ENCODE results near the gene ADNP. TPM values are rescaled to one million over a fixed set of nuclear protein-coding genes. Genes with fewer than 3 reads are reported as not detected.
A peak's percentile ranks its signal among the peaks of the same experiment; 100 is the strongest.

Gene ADNP
- polyA plus RNA-seq, 2 donors, result 18.3 to 33.5 TPM

DNA sequence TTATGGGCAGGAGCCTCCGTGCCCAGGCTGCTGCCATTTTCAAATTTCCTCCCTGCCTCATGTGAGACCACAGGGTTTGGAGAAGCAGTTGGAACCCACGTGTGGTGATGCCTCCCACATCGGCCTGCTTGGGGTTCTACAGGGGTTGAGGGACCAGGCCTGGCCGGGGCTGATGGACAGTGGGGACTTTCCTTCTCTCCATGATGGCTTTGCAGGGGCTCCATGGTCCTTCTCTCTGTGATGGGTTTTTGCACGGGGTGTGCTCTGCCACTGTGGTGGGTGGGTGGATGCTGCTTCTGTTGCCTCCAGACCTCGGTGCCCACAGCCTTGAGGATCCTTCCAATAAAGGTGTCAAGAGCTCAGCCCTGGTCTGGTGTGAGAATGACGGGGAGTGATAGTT, 54.4 kb downstream of the ADNP start:
- no peaks in the 10 kb centered on the region for H3K9me3 ChIP-seq (ENCODE audit: control insufficient read depth in 2 of 2, insufficient read depth in 1 of 2, low read depth in 1 of 2, low read length in 1 of 2)
- WGBS, 2 donors, result 88 to 89% methylated on average over 7 of the region's 7 CpGs
- no peaks in the 10 kb centered on the region for H3K36me3 ChIP-seq (ENCODE audit: control insufficient read depth in 2 of 2, insufficient read depth in 2 of 2, low read length in 1 of 2)
- no peak overlapping the region for H3K4me3 ChIP-seq (ENCODE audit: low read depth in 1 of 2, low read length in 2 of 2)
- no peaks in the 10 kb centered on the region for H3K4me1 ChIP-seq (ENCODE audit: control insufficient read depth in 2 of 2, insufficient read depth in 2 of 2, low read length in 1 of 2)
- no peak overlapping the region for H3K27ac ChIP-seq (ENCODE audit: low read depth in 2 of 2, low read length in 1 of 2)
- no peaks in the 10 kb centered on the region for H3K27me3 ChIP-seq (ENCODE audit: control insufficient read depth in 1 of 2, insufficient read depth in 2 of 2, low read length in 2 of 2)

DNA sequence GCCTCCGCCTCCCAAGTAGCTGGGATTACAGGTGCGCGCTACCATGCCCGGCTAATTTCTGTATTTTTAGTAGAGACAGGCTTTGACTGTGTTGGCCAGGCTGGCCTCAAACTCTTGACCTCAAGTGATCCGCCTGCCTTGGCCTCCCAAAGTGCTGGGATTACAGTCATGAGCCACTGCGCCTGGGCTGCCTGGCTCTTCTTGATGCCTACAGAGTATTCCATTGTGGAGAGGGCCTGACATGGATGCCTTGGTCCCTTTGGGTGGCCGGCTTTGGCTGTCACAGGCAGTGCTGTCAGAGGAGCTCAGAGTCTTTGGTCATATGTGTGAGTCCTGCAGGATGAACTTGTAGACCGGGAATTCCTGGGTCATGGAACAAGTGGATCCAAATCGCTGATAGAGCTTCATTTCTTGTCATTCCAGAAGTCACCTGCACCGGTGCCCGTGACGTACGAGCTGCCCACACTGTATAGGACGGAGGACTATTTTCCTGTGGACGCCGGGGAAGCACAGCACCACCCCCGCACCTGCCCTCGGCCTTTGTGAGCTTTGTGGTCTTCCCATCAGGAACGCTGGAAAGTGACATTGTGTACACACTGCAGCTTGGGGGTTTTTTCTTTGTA, 55.1 kb downstream of the ADNP start:
- 95 to 97% methylated on average over 19 of the region's 19 CpGs for WGBS, 2 donors
- Histone ChIP-seq H3K36me3 (ENCODE audit: control insufficient read depth in 2 of 2, insufficient read depth in 2 of 2, low read length in 1 of 2) (no peaks in the 10 kb centered on the region), H3K4me3 (ENCODE audit: low read depth in 1 of 2, low read length in 2 of 2) (no peak overlapping the region), H3K4me1 (ENCODE audit: control insufficient read depth in 2 of 2, insufficient read depth in 2 of 2, low read length in 1 of 2) (no peaks in the 10 kb centered on the region), H3K9me3 (ENCODE audit: control insufficient read depth in 2 of 2, insufficient read depth in 1 of 2, low read depth in 1 of 2, low read length in 1 of 2) (no peaks in the 10 kb centered on the region), H3K27ac (ENCODE audit: low read depth in 2 of 2, low read length in 1 of 2) (no peak overlapping the region), H3K27me3 (ENCODE audit: control insufficient read depth in 1 of 2, insufficient read depth in 2 of 2, low read length in 2 of 2) (no peaks in the 10 kb centered on the region)

DNA sequence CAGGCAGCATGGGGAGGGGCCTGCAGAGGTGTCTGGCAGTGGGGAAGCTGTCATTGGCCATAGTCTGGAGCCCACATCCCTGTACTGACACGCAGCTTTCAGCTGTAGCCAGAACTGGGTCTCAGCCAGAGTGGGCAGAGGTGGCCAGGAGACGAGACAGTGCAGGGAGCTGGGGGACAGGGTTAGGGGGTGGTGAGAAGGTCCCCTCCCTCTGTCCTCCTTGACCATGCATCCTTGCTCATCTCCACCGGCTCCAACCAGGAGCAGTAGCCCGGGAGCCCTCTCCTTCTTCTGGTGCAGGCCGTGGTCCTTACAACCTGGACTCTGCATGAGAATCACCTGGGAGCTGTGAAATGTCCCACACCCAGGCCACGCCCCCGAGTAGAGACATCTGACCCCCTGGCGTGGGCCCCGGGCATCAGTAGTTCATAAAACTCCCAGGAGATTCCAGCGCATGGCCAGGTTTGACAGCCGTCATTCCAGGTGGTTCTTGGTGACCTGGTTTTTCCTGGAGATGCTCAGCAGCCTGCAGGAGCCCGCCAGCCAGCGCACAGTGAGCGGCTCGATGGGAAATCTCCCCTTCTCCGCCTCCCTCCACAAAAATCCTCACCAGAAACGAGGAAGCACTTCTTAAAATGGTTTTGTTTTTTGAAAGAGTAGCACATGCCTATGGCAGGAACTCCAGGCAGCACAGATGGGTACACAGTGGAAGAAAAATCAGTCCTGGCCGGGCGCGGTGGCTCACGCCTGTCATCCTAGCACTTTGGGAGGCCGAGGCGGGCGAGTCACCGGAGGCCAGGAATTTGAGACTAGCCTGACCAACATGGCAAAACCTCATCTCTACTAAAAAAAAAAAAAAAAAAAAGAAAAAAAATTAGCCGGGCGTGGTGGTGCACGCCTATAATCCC, 56.2 kb downstream of the ADNP start:
- Histone ChIP-seq H3K27me3 (ENCODE audit: control insufficient read depth in 1 of 2, insufficient read depth in 2 of 2, low read length in 2 of 2) (no peaks in the 10 kb centered on the region), H3K9me3 (ENCODE audit: control insufficient read depth in 2 of 2, insufficient read depth in 1 of 2, low read depth in 1 of 2, low read length in 1 of 2) (no peaks in the 10 kb centered on the region), H3K4me1 (ENCODE audit: control insufficient read depth in 2 of 2, insufficient read depth in 2 of 2, low read length in 1 of 2) (no peaks in the 10 kb centered on the region), H3K4me3 (ENCODE audit: low read depth in 1 of 2, low read length in 2 of 2) (no peak overlapping the region), H3K27ac (ENCODE audit: low read depth in 2 of 2, low read length in 1 of 2) (no peak overlapping the region), H3K36me3 (ENCODE audit: control insufficient read depth in 2 of 2, insufficient read depth in 2 of 2, low read length in 1 of 2) (no peaks in the 10 kb centered on the region)
- 88 to 90% methylated on average over 28 of the region's 28 CpGs for WGBS, 2 donors

GRCh38 chr20:50874111-50874757, 57.0 kb downstream of the ADNP start:
- Histone ChIP-seq H3K9me3 (ENCODE audit: control insufficient read depth in 2 of 2, insufficient read depth in 1 of 2, low read depth in 1 of 2, low read length in 1 of 2) (no peaks in the 10 kb centered on the region), H3K4me1 (ENCODE audit: control insufficient read depth in 2 of 2, insufficient read depth in 2 of 2, low read length in 1 of 2) (peaks cover 0 to under 1% of the 10 kb centered on the region in 2 donors), H3K4me3 (ENCODE audit: low read depth in 1 of 2, low read length in 2 of 2) (no peak overlapping the region), H3K36me3 (ENCODE audit: control insufficient read depth in 2 of 2, insufficient read depth in 2 of 2, low read length in 1 of 2) (no peaks in the 10 kb centered on the region), H3K27ac (ENCODE audit: low read depth in 2 of 2, low read length in 1 of 2) (no peak overlapping the region), H3K27me3 (ENCODE audit: control insufficient read depth in 1 of 2, insufficient read depth in 2 of 2, low read length in 2 of 2) (no peaks in the 10 kb centered on the region)
- 93 to 95% methylated on average over 10 of the region's 10 CpGs for WGBS, 2 donors

DNA sequence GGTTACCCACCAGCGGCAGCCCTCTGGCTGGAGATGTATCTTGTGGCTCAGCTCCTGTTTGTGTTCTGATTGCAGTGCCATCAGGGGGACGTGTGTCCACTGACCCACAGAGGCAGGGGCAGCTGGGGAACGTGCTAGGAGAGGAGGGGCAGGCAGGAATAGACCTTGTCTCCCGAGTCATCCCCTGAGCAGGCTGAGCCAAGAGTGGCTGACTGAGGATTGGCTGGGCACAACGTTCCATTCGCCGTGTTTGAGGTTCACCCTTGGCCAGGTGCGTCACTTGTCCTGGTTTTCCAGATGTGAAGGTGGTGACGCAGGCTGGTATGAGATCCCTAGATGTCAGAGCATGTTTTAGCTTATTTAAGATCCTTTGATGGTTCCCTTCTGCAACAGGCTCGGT, 57.7 kb downstream of the ADNP start:
- Histone ChIP-seq H3K9me3 (ENCODE audit: control insufficient read depth in 2 of 2, insufficient read depth in 1 of 2, low read depth in 1 of 2, low read length in 1 of 2) (no peaks in the 10 kb centered on the region), H3K4me3 (ENCODE audit: low read depth in 1 of 2, low read length in 2 of 2) (no peak overlapping the region), H3K4me1 (ENCODE audit: control insufficient read depth in 2 of 2, insufficient read depth in 2 of 2, low read length in 1 of 2) (peaks cover 0 to 5% of the 10 kb centered on the region in 2 donors), H3K27me3 (ENCODE audit: control insufficient read depth in 1 of 2, insufficient read depth in 2 of 2, low read length in 2 of 2) (no peaks in the 10 kb centered on the region), H3K27ac (ENCODE audit: low read depth in 2 of 2, low read length in 1 of 2) (no peak overlapping the region), H3K36me3 (ENCODE audit: control insufficient read depth in 2 of 2, insufficient read depth in 2 of 2, low read length in 1 of 2) (no peaks in the 10 kb centered on the region)
- WGBS, 2 donors, result 88% methylated on average over 10 of the region's 10 CpGs

DNA sequence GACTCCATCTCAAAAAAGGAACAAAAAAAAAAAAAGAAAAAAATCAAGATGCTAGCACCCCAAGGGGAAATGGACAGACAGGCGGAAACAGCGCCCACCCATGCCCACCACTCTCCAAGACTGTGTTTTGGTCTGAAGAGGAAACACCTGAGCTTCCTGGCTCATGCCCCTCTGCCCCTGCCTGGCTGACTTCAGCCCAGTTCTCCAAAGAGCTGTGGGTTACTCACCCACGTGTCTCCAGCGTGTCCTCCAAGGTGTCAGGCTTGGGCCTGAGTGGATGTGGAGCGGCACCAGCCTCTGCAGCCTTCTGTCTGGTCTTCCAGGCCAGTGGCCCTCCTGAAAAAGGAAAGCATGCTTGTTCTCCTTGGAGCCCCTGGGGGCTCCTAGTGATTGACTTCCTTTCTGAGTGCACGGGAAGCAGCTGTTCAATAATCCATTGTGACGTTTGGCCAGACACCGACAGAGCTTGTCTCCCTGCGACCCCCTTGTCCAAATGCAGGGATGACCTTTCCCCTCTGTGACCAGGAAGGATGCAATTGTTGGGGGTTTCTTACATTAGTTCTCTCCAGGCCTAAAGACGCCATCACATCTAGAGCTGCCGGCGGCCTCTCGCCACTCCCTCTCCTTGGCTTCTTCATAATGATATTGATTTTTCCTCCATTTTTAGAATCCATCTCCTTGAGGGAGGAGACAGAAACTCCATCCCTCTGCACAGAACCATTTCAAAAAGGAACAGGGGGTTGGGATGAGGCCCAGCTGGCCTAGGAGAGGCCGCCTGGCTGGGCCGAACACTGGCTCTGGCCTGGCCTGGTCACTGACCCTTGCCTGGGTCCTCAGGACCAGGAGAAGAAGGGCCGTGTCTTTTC, 58.4 kb downstream of the ADNP start:
- WGBS, 2 donors, result 82 to 83% methylated on average over 16 of the region's 16 CpGs
- peaks cover 0 to 5% of the 10 kb centered on the region in 2 donors for H3K4me1 ChIP-seq (ENCODE audit: control insufficient read depth in 2 of 2, insufficient read depth in 2 of 2, low read length in 1 of 2)
- H3K27me3 ChIP-seq (ENCODE audit: control insufficient read depth in 1 of 2, insufficient read depth in 2 of 2, low read length in 2 of 2), result no peaks in the 10 kb centered on the region
- no peak overlapping the region for H3K4me3 ChIP-seq (ENCODE audit: low read depth in 1 of 2, low read length in 2 of 2)
- no peak overlapping the region for H3K27ac ChIP-seq (ENCODE audit: low read depth in 2 of 2, low read length in 1 of 2)
- no peaks in the 10 kb centered on the region for H3K9me3 ChIP-seq (ENCODE audit: control insufficient read depth in 2 of 2, insufficient read depth in 1 of 2, low read depth in 1 of 2, low read length in 1 of 2)
- H3K36me3 ChIP-seq (ENCODE audit: control insufficient read depth in 2 of 2, insufficient read depth in 2 of 2, low read length in 1 of 2), result no peaks in the 10 kb centered on the region

- Histone ChIP-seq H3K9me3 (ENCODE audit: control insufficient read depth in 2 of 2, insufficient read depth in 1 of 2, low read depth in 1 of 2, low read length in 1 of 2) (no peaks in the 10 kb centered on the region), H3K27ac (ENCODE audit: low read depth in 2 of 2, low read length in 1 of 2) (no peak overlapping the region), H3K36me3 (ENCODE audit: control insufficient read depth in 2 of 2, insufficient read depth in 2 of 2, low read length in 1 of 2) (no peaks in the 10 kb centered on the region), H3K4me3 (ENCODE audit: low read depth in 1 of 2, low read length in 2 of 2) (no peak overlapping the region), H3K4me1 (ENCODE audit: control insufficient read depth in 2 of 2, insufficient read depth in 2 of 2, low read length in 1 of 2) (peaks cover 0 to 10% of the 10 kb centered on the region in 2 donors), H3K27me3 (ENCODE audit: control insufficient read depth in 1 of 2, insufficient read depth in 2 of 2, low read length in 2 of 2) (no peaks in the 10 kb centered on the region)
- WGBS, 2 donors, result 76 to 82% methylated on average over 19 of the region's 19 CpGs
Measured at GRCh38 chr20:50870561-50871161, 60.6 kb downstream of the ADNP start.

GRCh38 chr20:50868509-50869495, 62.4 kb downstream of the ADNP start:
- H3K4me3 ChIP-seq (ENCODE audit: low read depth in 1 of 2, low read length in 2 of 2), result no peak overlapping the region
- H3K27me3 ChIP-seq (ENCODE audit: control insufficient read depth in 1 of 2, insufficient read depth in 2 of 2, low read length in 2 of 2), result no peaks in the 10 kb centered on the region
- H3K27ac ChIP-seq (ENCODE audit: low read depth in 2 of 2, low read length in 1 of 2), result peak overlapping the region in 1 of 2 donors; percentile 29
- H3K9me3 ChIP-seq (ENCODE audit: control insufficient read depth in 2 of 2, insufficient read depth in 1 of 2, low read depth in 1 of 2, low read length in 1 of 2), result no peaks in the 10 kb centered on the region
- 82 to 84% methylated on average over 11 of the region's 11 CpGs for WGBS, 2 donors
- no peaks in the 10 kb centered on the region for H3K36me3 ChIP-seq (ENCODE audit: control insufficient read depth in 2 of 2, insufficient read depth in 2 of 2, low read length in 1 of 2)
- H3K4me1 ChIP-seq (ENCODE audit: control insufficient read depth in 2 of 2, insufficient read depth in 2 of 2, low read length in 1 of 2), result peaks cover 0 to 13% of the 10 kb centered on the region in 2 donors
